KG1 (cell line): ENCODE results near the gene DNAAF1.

ENCODE experiments used
- DNase-seq: peaks from one replicate; lab custom pipeline; 2025; lab: John Stamatoyannopoulos, UW

The DNAAF1 gene

DNA sequence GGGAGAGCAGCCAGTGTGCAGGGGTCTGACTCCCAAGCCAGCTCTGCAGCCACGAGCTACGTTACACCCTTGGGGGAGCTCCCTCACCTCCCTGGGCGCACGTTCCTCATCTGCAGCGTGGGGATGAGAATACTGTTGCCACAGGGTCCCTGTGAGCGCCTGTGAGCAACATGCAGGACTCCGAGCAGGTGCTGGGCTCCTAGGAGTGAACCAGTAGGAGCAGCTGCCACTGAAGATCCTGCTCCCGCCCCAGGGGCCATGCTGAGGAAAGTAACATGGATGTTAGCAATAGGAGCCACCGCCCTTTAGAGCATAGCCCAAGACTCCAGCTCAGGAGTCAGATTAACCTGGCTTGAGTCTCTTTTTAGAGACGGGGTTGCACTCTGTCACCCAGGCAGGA is 15.9 kb downstream of the DNAAF1 start:
- DNase-seq = no peak

DNA sequence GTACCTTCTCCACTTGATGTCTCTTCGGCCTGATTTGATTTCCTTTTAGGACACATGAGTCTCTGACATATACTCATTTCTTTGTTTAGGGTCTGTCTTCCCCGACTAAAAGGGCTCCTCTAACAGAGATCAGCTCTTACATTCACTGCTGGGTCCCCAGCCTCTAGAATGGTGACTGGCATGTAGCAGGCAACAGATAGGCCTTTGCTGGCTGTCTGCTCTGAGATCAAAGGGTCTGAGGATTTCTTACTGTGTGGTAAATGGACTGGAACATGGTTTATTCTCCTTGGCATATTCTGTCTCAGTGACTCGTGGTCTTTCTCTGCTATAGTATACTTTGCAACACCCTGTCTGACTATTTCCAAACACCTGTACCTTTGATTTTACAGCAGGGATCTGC is 16.7 kb downstream of the DNAAF1 start:
- no peak for DNase-seq

DNA sequence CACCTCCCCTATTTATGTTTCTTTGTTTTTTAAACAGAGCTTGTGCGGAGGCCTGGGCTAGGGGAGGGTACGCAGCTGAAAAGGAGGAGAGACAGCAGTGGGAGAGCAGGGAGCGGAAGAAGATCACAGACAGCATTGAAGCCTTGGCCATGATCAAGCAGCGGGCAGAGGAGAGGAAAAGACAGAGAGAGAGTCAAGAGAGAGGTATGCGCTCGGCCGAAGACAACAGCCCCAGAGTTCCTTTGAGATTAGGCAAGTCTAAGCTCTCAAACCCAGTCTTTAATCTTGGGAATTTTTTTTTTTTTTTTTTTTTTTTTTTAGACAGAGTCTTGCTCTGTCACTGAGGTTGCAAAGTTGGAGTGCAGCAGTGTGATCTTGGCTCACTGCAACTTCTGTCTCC is 20.6 kb downstream of the DNAAF1 start:
- no peak for DNase-seq

DNA sequence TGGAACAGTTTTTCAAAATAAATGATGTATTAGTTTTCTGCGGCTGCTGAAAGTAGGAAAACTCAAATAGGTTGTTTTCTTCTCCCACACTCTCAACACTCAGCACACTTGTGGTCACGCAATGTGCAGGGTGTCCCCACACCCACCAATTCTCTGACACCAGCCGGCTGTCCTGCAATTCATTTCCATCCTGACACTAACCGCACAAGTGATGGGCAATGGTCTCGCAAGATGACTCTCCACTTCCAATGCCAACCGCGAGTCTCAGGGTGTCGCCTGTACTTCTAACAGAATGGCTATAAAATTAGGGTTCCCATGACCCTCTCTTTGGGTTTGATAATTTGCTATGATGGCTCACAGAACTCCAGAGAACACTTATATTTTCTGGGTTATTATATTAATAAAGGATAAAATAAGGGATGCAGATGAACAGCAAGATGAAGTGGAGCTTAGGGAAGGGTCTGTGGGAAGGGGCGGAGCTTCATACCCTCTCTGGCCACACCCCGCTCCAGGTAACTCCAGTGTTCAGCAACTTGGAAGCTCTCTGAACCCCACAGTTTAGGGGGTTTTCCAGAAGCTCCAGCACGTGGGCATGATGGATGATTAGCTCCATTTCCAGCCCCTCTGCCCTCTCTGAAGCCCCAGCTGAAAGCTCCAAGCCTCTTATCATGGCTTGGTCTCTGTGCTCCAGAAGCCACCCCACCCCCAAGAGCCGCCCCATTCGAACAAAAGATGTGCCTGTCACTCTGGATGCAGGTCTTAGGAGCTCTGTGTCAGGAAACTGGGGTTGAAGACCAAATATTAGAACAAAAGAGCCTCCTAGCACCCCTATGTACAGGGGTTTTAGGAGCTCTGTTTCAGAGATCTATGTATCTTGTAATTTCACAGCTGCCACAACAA is 21.9 kb downstream of the DNAAF1 start:
- DNase-seq = no peak

DNA sequence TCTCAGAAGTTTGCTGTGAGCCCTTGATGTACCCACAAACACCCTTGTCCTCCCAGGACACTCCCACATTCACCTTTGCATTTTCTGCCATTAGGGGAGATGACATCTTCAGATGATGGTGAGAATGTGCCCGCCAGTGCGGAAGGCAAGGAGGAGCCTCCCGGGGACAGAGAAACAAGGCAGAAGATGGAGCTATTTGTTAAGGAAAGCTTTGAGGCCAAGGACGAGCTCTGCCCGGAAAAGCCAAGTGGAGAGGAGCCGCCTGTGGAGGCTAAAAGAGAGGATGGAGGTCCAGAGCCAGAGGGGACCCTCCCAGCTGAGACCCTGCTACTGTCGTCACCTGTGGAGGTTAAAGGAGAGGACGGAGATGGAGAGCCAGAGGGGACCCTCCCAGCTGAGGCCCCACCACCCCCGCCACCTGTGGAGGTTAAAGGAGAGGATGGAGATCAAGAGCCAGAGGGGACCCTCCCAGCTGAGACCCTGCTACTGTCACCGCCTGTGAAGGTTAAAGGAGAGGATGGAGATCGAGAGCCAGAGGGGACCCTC is 24.7 kb downstream of the DNAAF1 start:
- DNase-seq = no peak

DNA sequence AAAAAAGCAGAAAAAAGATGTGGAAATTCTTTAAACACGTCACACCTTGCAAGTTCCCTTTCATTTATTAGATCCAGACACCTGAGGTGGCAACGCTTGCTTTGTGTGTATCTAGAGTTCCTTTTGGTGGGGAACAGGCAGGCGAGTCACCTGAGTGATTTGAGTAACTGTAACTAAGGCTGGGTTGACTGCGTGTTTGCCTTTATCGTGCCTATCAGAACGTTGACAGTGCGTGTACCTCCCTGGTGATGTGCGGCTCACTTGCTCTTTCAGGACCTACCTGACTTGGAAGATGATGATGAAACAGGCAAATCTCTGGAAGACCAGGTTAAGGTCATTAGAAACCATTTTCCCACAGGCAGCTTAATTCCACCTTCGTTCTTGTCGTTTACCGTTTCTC is 29.3 kb downstream of the DNAAF1 start:
- no peak for DNase-seq

DNA sequence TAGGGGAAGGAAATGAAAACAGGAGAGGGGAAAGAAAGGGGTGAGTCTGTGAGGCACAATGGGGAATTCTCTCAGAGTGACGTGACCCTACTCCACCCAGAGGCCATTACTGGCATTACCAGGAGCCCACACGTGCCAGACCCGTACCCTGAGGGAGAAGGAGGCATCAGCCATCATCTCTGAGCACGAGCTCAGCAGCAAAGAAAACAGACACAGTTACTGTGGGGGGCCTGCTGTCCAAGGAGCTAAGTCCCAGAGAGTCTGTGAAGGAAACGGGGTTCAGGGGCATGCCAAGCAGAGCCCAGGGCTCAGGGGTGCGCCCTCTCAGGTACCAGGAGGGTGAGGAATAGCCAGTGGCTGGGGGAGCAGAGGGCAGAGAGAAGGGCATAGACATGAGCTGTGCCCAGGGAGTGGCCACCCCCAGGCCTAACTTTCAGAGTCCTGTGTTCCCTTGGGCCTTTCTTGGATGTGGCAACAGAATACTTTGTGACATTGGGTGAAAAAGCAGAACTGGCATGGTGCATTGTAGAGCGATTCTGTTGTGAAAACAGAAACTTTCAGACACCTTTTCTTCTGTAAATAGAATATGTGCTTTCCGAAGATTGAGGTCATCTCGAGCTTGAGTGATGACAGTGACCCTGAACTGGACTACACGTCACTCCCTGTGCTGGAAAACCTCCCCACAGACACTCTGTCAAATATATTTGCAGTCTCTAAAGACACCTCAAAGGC is 30.4 kb downstream of the DNAAF1 start:
- peak; percentile 24 for DNase-seq

DNA sequence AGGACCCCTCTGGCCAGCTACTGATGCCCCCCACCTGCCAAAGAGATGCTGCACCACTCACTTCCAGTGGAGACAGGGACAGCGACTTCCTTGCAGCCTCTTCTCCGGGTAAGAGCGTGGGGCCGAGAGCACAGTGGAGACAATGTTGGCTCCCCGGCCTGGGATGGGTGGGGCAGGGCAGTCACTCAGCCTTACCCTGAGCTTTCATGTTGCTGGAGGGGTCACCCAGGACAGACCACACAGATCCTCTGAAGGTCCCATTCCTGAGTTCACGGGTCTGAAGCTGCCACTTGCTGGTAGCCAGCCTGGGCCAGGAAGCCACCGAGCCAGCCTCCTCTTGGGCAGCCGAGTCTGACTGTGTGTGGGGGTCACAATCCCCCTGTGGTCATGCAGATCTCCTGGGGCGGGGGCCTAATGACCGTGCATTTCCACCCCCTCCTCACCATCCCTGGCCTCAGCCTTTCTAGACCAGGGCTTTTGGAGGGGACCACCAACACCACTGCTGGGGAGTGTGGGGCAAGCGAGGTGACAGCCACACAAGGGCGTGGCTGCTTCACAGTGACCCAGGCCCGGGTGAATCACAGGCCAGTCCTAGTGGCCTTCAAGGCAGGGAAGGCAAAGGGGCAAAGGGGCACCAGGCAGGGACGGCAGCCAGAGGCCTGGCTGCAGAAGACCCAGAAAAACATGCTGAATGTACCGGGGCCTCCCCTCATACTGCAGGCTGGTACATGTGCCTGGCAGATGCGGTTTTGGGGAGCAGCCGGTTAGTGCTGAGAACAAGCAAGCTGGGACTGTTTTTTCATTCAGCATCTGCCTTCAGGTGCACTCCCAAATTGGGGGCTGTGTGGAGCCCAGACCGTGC is 31.3 kb downstream of the DNAAF1 start:
- DNase-seq = no peak

DNA sequence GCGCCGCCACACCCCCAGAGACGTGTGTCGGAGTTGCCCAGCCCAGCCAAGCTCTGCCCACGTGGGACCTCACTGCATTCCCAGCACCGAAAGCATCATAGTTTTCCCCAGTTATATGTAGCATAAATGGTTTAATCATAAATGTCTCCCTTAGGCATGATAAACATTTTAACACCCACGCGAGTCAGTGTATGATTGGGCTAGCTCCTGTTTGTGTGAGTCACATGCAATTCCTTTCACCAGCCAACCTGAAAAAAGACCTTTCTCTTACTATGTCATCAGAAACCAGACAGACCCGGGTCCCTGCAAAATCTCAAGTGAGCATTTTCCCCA is 32.6 kb downstream of the DNAAF1 start:
- no peak for DNase-seq

DNA sequence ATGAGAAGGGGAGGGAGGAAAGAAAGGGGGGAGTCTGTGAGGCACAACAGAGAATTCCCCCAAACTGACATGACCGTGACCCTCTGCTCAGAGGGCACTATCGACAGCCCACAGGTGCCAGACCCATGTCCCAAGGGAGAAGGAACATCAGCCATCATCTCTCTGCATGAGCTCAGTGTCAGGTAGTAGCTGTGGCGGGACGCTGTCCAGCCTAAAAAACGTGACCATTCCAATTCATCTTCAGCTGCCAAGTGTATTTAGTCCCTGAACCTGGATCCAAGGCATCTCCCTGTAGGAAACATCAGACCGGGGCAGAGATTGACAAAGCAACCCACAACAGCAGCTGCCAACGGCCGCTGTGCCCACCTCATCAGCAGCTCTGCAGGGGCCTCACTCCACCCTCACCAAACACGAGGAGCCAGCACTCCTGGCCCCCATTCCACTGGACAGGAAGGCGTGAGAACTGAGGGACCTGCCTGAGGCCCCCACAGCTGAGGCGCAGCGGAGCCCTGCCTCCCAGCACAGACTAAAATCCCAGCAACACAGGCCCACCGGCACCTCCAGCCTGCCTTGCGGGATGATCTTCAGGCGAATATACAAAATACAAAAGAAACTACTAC is 33.1 kb downstream of the DNAAF1 start:
- DNase-seq = no peak

DNA sequence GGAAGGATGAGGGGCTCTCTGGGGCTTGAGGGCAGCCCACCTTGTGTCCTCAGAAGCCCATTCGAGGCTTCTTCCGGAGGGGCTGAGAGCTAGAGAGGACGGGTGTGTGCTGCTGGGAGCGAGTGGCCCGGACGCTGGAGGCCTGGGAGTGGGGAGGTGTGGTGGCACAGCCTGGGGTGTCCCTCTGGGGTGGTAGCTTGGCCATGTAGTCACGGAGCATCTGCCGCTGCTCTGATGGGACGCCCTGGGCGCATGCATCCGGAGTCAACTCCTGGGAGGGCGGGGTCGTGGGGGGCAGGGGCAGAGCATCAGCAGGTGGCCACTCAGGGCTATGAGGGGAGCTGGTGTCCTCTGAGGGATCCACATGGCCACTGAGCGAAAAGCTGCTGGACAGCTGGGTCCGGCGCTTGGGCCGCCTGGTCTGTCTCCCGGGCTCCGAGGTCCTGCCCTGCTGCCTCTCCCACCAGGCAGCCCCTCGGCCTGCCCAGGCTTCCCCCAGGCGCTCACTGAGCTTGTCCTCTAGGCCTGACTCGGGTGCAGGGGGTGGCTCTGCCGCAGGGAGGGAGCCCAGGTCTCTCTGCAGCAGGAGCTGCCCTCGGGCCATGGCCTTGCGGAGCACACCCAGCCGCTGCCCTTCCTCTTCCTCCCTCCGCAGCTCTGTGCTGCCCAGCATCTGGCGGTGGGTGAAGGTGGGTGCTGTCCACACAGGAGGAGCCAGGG is 33.9 kb downstream of the DNAAF1 start:
- no peak for DNase-seq

DNA sequence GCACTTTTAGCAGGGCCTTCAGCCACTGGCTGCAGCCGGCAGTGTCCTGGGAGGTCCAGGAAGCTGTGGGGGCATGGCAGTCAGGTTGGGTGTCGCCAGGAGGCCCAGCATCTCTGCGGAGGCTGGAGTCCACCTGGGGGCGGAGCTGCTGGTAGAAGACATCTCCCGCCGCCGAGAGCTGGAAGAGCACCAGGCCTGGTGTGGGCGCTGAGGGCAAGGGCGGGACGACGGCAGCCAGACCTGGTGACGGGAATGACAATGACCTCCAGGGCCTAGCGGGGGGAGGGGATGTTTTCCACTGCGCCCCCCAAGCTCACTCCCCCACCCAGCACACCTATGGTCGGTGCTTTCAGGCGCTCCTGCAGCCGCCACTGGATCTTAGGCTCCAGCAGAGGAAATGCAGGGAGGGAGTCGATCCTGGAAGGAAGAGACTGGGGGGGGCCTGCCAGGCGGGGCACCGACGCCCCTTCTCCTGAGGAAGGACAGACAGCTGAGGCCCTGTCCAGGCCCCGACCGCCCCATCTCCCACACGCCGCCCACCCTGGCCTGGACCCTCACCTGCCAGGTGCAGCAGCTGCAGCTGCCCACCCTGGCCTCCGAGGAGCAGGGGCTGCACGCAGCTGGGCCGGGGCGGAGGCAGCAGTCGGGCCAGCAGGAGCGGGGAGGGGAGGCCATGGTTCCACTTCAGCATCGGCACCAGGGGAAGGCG is 34.7 kb downstream of the DNAAF1 start:
- no peak for DNase-seq

DNA sequence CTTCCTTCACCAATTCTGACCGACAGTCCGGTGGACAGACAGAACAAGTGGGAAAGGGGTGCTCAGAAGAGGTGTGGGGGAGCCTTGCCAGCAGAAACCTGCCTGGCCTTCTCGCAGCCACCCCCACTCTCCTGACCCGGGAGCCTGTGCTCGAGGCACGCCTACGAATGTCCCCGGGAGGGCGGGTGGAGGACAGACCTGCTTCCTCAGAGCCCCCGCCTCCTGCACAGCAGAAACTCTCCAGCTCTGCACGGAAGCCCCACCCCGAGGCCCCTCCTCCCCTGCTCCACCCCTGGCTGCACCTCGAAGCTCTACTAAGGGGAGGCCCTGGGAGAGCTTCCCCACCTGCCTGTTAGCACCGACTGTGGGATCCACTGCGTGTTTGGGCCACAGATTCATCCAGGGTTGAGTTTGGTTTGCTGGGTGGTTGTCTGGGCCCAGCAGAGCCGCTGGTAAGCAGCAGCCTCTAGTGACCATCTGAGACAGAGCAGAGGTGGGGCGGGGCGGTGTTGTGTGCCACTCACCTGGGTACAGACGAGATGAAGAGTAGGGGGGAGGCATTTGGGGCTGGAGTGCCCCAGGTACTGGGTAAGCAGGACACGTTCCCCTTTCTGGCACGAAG is 35.5 kb downstream of the DNAAF1 start:
- no peak for DNase-seq

DNA sequence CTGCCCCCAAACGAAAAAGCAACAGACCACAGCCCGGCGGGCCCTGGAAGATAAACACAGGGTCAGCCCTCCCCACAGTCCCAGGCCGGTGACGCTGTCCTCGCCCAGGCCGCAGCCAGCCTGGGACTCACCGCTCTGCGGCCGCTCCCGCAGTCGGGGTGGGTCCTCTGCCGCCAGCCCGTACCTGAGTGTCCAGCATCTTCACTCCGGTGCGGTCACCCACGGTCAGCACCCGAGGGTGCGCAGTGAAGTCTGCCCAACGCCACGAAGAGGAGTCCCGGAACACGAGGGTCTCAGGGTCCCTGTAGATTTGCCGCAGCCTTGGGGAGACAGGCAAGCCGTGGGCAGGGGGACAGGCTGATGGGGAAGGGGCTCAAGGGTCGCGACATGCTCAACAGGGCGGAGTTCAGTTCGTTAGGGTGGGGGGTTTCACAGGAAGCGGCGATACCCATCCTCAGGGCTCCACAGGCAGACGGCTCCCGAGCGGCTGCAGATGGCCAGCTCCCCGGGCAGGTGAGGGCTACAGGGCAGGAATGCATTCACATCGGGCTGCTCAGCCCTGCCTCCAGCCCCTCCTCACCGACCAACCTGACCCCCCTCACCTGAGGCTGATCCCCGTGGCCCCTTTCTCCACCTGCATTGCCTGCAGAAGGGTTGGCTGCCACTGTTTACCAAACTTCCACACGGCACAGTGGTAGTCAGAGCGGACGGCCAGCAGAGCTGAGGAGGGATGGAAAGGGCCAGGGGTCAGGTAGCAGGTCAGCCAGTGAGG is 36.2 kb downstream of the DNAAF1 start:
- DNase-seq = no peak

DNA sequence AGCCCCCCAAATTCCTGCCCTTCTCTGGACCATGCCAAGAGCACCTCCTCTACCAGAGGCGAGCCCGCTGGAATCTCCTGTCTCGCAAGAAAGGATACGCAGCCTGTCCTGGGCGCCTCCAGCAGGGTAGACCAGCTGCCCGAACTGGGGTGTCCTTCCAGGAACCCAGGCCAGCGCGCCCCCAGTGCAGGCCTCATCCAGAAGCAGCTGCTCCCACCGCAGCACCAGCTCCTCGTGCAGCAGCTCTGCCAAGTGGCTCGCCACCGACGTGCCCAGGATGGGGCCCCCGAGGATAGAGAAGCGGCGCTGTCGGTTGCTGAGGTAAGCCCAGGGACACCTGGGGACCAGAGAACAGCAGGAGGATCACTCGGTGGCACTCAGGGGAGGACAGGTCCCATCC is 37.0 kb downstream of the DNAAF1 start:
- no peak for DNase-seq

DNA sequence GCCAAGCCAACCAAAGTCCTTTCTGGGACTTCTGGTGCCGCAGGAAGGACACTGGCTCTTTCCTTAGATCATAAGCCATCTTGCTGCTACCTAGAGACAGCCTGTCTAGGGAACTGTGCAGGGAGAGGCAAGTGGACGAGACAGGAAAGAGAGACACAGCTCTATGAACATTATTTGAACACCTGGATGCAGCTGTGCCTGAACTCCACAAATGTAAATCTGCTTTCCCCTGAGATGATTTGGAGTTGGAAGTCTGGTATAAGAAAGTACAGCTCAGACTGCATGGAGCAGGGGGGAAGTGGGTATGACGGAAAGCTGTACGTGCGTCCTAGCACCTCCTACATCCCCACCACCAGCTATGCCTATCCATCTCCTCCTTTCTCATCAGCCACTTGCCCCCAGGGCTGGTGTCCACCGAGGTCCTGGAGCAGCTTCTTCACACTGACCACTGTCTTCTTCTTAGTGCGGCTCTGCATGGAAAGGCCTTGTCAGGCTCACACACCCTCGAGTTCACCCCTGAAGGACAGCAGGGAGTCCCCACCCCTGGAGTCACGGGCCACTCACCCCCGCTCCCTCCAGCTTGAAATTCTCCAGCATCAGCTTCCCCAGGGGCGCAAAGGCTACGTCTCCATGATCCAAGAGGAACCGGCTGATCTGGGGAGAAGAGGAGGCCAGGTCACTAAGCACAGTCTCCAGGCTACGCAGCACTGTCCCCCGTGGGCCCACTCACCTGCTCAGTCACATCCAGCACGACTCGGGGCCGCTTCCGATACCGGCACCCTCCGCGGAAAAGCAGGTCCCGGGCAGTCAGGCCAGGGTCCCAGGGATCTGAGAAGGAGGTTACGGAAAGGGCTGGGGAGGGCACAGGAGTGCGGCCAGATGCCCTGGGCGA is 37.8 kb downstream of the DNAAF1 start:
- DNase-seq = no peak

DNA sequence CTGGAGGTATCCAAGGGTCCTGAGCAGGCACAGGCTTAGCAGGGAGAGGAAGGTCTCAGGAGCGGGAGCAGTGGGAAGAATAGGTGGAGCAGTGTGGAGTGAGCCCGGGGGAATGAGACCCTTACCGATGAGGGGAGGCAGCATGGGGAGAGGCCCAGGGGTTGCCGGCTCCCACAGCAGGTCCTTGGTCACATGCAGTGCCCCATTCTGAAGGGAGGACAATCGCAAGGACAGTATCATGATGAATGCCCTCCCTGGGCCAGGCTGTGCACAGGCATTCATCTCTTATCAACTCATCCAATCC is 38.4 kb downstream of the DNAAF1 start:
- no peak for DNase-seq

DNA sequence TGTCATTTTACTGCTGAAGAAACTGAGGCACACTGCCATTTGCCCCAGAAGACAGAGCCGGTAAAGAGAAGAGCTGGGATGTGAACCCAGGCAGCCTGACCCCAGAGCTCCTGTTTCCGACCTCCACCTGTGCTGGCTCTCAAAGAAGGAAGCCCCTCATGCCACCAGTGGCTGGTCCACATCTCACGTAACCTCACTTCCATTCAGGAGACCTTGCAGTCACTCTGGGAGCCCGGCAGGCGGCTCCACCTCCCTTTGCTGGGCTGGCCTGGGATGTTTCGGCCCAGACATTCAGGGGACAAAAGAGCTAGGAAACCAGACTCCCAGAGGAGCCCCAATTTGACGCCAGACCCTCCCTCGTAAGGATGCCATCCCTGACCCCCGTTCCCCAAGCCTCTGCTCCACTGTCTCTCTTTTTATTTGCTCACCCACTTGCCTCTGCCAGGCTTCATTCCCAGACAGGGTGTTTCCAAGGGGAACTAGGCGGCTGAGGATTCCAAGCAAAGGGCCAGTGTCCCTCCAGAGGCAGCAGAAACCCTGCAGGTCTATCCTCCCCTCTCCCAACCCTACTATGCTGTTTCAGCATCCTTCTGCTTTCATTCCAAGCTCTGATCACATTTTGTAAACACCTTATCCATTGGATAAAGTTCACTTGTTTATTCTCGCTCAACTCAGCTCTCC is 38.9 kb downstream of the DNAAF1 start:
- no peak for DNase-seq
